H9 (cell line): ENCODE results near the gene FARP1. TPM values are rescaled to one million over a fixed set of nuclear protein-coding genes. Genes with fewer than 3 reads are reported as not detected.

Experiments used
- DNase-seq: peaks from one replicate; pipeline ENCODE4 v3.0.0-alpha.2; 2017
- H2AFZ ChIP-seq: one replicate; pipeline ENCODE4 v1.6.1; 2013; ENCODE audit warnings: mild to moderate bottlenecking, low read length, control low read depth, moderate library complexity
- H2AK5ac ChIP-seq: 2 replicates; pipeline ENCODE4 v1.6.1; 2013; ENCODE audit warnings: low read length, control low read depth, mixed read lengths; ENCODE audit not compliant: insufficient read length
- H2BK120ac ChIP-seq: one replicate; pipeline ENCODE4 v1.6.1; 2013; ENCODE audit warnings: low read depth, mild to moderate bottlenecking, low read length, control low read depth, inconsistent platforms; ENCODE audit not compliant: poor library complexity, severe bottlenecking
- H2BK12ac ChIP-seq: 2 replicates; pipeline ENCODE4 v1.6.1; 2013; ENCODE audit warnings: low read length, control low read depth, mixed read lengths, low read depth; ENCODE audit not compliant: insufficient read length
- H2BK15ac ChIP-seq: 2 replicates; pipeline ENCODE4 v1.6.1; 2013; ENCODE audit warnings: low read depth, low read length, control low read depth
- H2BK20ac ChIP-seq: one replicate; pipeline ENCODE4 v1.6.1; 2013; ENCODE audit warnings: low read depth, mild to moderate bottlenecking, low read length, control low read depth, inconsistent platforms; ENCODE audit not compliant: poor library complexity, severe bottlenecking
- H2BK5ac ChIP-seq: 2 replicates; pipeline ENCODE4 v1.6.1; 2013; ENCODE audit warnings: low read length, control low read depth, mixed read lengths; ENCODE audit not compliant: insufficient read length
- H3K14ac ChIP-seq: 2 replicates; pipeline ENCODE4 v1.6.1; 2013; ENCODE audit warnings: low read length, control low read depth; ENCODE audit not compliant: insufficient read depth
- H3K18ac ChIP-seq: 2 replicates; pipeline ENCODE4 v1.6.1; 2013; ENCODE audit warnings: low read depth, mild to moderate bottlenecking, mixed read lengths, low read length, control low read depth; ENCODE audit not compliant: insufficient read length
- H3K23ac ChIP-seq: 2 replicates; pipeline ENCODE4 v1.6.1; 2013; ENCODE audit warnings: low read length, control low read depth, mixed read lengths, low read depth; ENCODE audit not compliant: insufficient read length
- H3K23me2 ChIP-seq: 2 replicates; pipeline ENCODE4 v1.6.1; 2013; ENCODE audit warnings: low read depth, mild to moderate bottlenecking, mixed read lengths, low read length, control low read depth; ENCODE audit not compliant: insufficient read length, poor library complexity, severe bottlenecking
- H3K27ac ChIP-seq: 2 replicates; pipeline ENCODE4 v1.5.1; 2013; ENCODE audit warnings: low read length, control low read depth, mixed read lengths, low read depth; ENCODE audit not compliant: insufficient read length
- H3K27me3 ChIP-seq: 2 replicates; pipeline ENCODE4 v1.6.1; 2013; ENCODE audit warnings: low read length, control low read depth, inconsistent platforms; ENCODE audit not compliant: insufficient read depth
- H3K4ac ChIP-seq: 2 replicates; pipeline ENCODE4 v1.6.1; 2013; ENCODE audit warnings: low read depth, mild to moderate bottlenecking, control low read depth, inconsistent platforms, low read length, moderate library complexity
- H3K4me1 ChIP-seq: 2 replicates; pipeline ENCODE4 v1.6.1; 2013; ENCODE audit warnings: low read length, control low read depth, inconsistent platforms; ENCODE audit not compliant: insufficient read depth
- H3K4me2 ChIP-seq: 2 replicates; pipeline ENCODE4 v1.6.1; 2013; ENCODE audit warnings: low read length, control low read depth, mixed read lengths; ENCODE audit not compliant: insufficient read length, insufficient read depth
- H3K56ac ChIP-seq: 2 replicates; pipeline ENCODE4 v1.6.1; 2013; ENCODE audit warnings: low read depth, mild to moderate bottlenecking, mixed read lengths, low read length, control low read depth; ENCODE audit not compliant: insufficient read length
- H3K79me1 ChIP-seq: 2 replicates; pipeline ENCODE4 v1.6.1; 2013; ENCODE audit warnings: low read depth, mild to moderate bottlenecking, moderate library complexity, low read length, control low read depth, inconsistent platforms; ENCODE audit not compliant: insufficient read depth, poor library complexity, severe bottlenecking
- H3K79me2 ChIP-seq: 2 replicates; pipeline ENCODE4 v1.6.1; 2013; ENCODE audit warnings: low read length, control low read depth, inconsistent platforms; ENCODE audit not compliant: insufficient read depth
- H3K9ac ChIP-seq: 2 replicates; pipeline ENCODE4 v1.6.1; 2013; ENCODE audit warnings: low read length, control low read depth, mixed read lengths; ENCODE audit not compliant: insufficient read length; ENCODE audit errors: extremely low read depth
- H3K9me3 ChIP-seq: one replicate; pipeline ENCODE4 v1.6.1; 2013; ENCODE audit warnings: low read depth, low read length, inconsistent platforms; ENCODE audit not compliant: control insufficient read depth
- H3T11ph ChIP-seq: one replicate; pipeline ENCODE4 v1.6.1; 2013; ENCODE audit warnings: mild to moderate bottlenecking, low read length, control low read depth, inconsistent platforms
- H4K20me1 ChIP-seq: one replicate; pipeline ENCODE4 v1.6.1; 2013; ENCODE audit not compliant: control insufficient read depth, insufficient read length, insufficient read depth
- H4K5ac ChIP-seq: 2 replicates; pipeline ENCODE4 v1.6.1; 2013; ENCODE audit warnings: low read depth, mild to moderate bottlenecking, mixed read lengths, low read length, control low read depth; ENCODE audit not compliant: insufficient read length
- H4K8ac ChIP-seq: replicated peaks from 2 replicates; pipeline ENCODE4 v1.6.1; 2013; ENCODE audit warnings: low read length, control low read depth, mixed read lengths, low read depth; ENCODE audit not compliant: insufficient read length
- H4K91ac ChIP-seq: 2 replicates; pipeline ENCODE4 v1.6.1; 2013; ENCODE audit warnings: low read depth, mild to moderate bottlenecking, moderate library complexity, mixed read lengths, low read length, control low read depth; ENCODE audit not compliant: insufficient read length
- H3K27ac Mint-ChIP-seq, 3 experiments: 2 replicates in 2 of 3; 3 replicates in 1 of 3; pipeline ENCODE4 v1.8.0; 2020 to 2021; ENCODE audit warnings: mixed read lengths in 3 of 3, mild to moderate bottlenecking in 1 of 3, moderate library complexity in 1 of 3
- H3K27me3 Mint-ChIP-seq: 2 replicates; pipeline ENCODE4 v1.8.0; 2021; ENCODE audit warnings: low read depth, mild to moderate bottlenecking, moderate library complexity, mixed read lengths
- H3K36me3 Mint-ChIP-seq, 3 experiments: 2 replicates in 2 of 3; 3 replicates in 1 of 3; pipeline ENCODE4 v1.8.0; 2020 to 2021; ENCODE audit warnings: low read depth in 3 of 3, mixed read lengths in 3 of 3; ENCODE audit not compliant: insufficient read depth in 1 of 3
- H3K4me1 Mint-ChIP-seq, 2 experiments: 2 replicates each; pipeline ENCODE4 v1.8.0; 2020; ENCODE audit warnings: mixed read lengths in 2 of 2
- H3K4me3 Mint-ChIP-seq, 2 experiments: 2 replicates in 1 of 2; 3 replicates in 1 of 2; pipeline ENCODE4 v1.8.0; 2020 to 2021; ENCODE audit warnings: mild to moderate bottlenecking in 2 of 2, mixed read lengths in 2 of 2, moderate library complexity in 1 of 2
- H3K9me3 Mint-ChIP-seq, 2 experiments: 2 replicates in 1 of 2; 3 replicates in 1 of 2; pipeline ENCODE4 v1.8.0; 2020; ENCODE audit warnings: mild to moderate bottlenecking in 2 of 2, mixed read lengths in 2 of 2, moderate library complexity in 1 of 2
- CTCF ChIP-seq: fragments of 200-600 bp; sonication (generic); conservative IDR thresholded peaks from 3 replicates; pipeline ENCODE4 v1.8.0; 2021; ENCODE audit warnings: antibody characterized with exemption, mild to moderate bottlenecking
- WGBS: extraction: QIAGEN DNeasy Blood & Tissue Kit; methylation state at CpG from one replicate; pipeline ENCODE4 v1.1.7; 2013; ENCODE audit warnings: missing lambda C conversion rate, low lambda C conversion rate, mixed read lengths; ENCODE audit not compliant: insufficient read length; ENCODE audit errors: extremely low coverage; 5-methylcytosine and 5-hydroxymethylcytosine counted together
- total RNA-seq: library from RNA; stranded (reverse); gene quantifications from 2 replicates; pipeline ENCODE4 v1.2.1, GENCODE V29; 2021

FARP1 gene
- total RNA-seq, 1 experiment from 2014 or later = 95.9 TPM

- no peak overlapping the region for H3K4me2 ChIP-seq
- no CpG with 5 or more reads among the region's 15 CpGs for WGBS
- H4K8ac ChIP-seq = no peak overlapping the region
These were observed 353.0 kb downstream of the FARP1 start for GRCh38 chr13:98495627-98496478.

More at GRCh38 chr13:98495627-98496478, 353.0 kb downstream of the FARP1 start:
- H2BK15ac ChIP-seq = no peak overlapping the region
- no peaks in the 10 kb centered on the region for H3K9me3 Mint-ChIP-seq
- peaks cover 13% of the 10 kb centered on the region; the same call in 1 of the 2 replicates for H3K4me1 ChIP-seq
- H4K20me1 ChIP-seq = no peaks in the 10 kb centered on the region
- H3K56ac ChIP-seq = no peak overlapping the region
- H3K27ac Mint-ChIP-seq = peak overlapping the region in 2 of 3 experiments; percentile 80 to 86; a peak in 4 of 7 replicates
- H3K27me3 Mint-ChIP-seq = no peaks in the 10 kb centered on the region
- H2BK20ac ChIP-seq = no peak overlapping the region
- H4K91ac ChIP-seq = no peak overlapping the region
- no peak overlapping the region for H3K23ac ChIP-seq
- no peak overlapping the region for H4K5ac ChIP-seq
- no peak overlapping the region for H3K4me3 Mint-ChIP-seq
- no peak overlapping the region for H2BK12ac ChIP-seq
- H2AK5ac ChIP-seq = no peak overlapping the region
- TF ChIP-seq CTCF = no peak
- H3K18ac ChIP-seq = no peak overlapping the region
- peaks cover 7% of the 10 kb centered on the region for H3K79me1 ChIP-seq
- no peak overlapping the region for H3K14ac ChIP-seq
- no peaks in the 10 kb centered on the region for H3K27me3 ChIP-seq
- no peak overlapping the region for H3K4ac ChIP-seq
- peaks cover 8 to 18% (median 15%) of the 10 kb centered on the region in 3 experiments; a peak in 6 of 7 replicates for H3K36me3 Mint-ChIP-seq
- H3T11ph ChIP-seq = no peak overlapping the region
- peaks cover 55 to 71% of the 10 kb centered on the region in 2 experiments for H3K4me1 Mint-ChIP-seq
- peaks cover 18% of the 10 kb centered on the region; the same call in 1 of the 2 replicates for H3K79me2 ChIP-seq
- H2BK120ac ChIP-seq = no peak overlapping the region
- no peaks in the 10 kb centered on the region for H3K9me3 ChIP-seq
- H2AFZ ChIP-seq = no peak overlapping the region
- no peak for DNase-seq
- no peak overlapping the region for H3K27ac ChIP-seq
- no peak overlapping the region for H3K9ac ChIP-seq
- no peaks in the 10 kb centered on the region for H3K23me2 ChIP-seq
- no peak overlapping the region for H2BK5ac ChIP-seq
